HG03039 (cell line): ENCODE data around the gene KCNK6.
A peak's percentile ranks its signal among the peaks of the same experiment; 100 is the strongest.
"Not testable (repeated sequence)": the region's sequence is repeated elsewhere in the genome, so short reads cannot be mapped to it uniquely, and the experiment has no call there.

ENCODE experiments used
- ATAC-seq: cut with Tn5 transposase; IDR thresholded peaks from one replicate; pipeline ENCODE4 v1.9.1; 2021; ENCODE audit warnings: mild to moderate bottlenecking, moderate library complexity; ENCODE audit not compliant: unreplicated experiment

The KCNK6 gene

GRCh38 chr19:38360839-38361631 is 41.4 kb downstream of the KCNK6 start:
- ATAC-seq = no peak

- no peak for ATAC-seq
Observed at GRCh38 chr19:38361633-38362075, 42.0 kb downstream of the KCNK6 start.

GRCh38 chr19:38362076-38362945 is 42.7 kb downstream of the KCNK6 start:
- ATAC-seq = no peak

GRCh38 chr19:38362946-38363688 is 43.5 kb downstream of the KCNK6 start:
- not testable (repeated sequence) for ATAC-seq

- no peak for ATAC-seq
Observed at GRCh38 chr19:38367041-38367440, 47.4 kb downstream of the KCNK6 start.

- ATAC-seq = no peak
Observed at GRCh38 chr19:38369584-38369983, 49.9 kb downstream of the KCNK6 start.

- no peak for ATAC-seq
Observed at GRCh38 chr19:38370299-38370698, 50.7 kb downstream of the KCNK6 start.

- no peak for ATAC-seq
Observed at GRCh38 chr19:38371081-38371480, 51.4 kb downstream of the KCNK6 start.

- ATAC-seq = no peak
Observed at GRCh38 chr19:38373907-38374331, 54.3 kb downstream of the KCNK6 start.

GRCh38 chr19:38374332-38375097 is 54.9 kb downstream of the KCNK6 start, which contains the start of gene PSMD8:
TSS of gene PSMD8 (plus strand) at chr19:38374571. CDS start at chr19:38374602, 31 bp downstream.
- ATAC-seq = peak; percentile 89

GRCh38 chr19:38375098-38375493 is 55.5 kb downstream of the KCNK6 start:
- no peak for ATAC-seq

- no peak for ATAC-seq
Observed at GRCh38 chr19:38375748-38376147, 56.1 kb downstream of the KCNK6 start.

GRCh38 chr19:38376576-38376975 is 56.9 kb downstream of the KCNK6 start:
- no peak for ATAC-seq

GRCh38 chr19:38377052-38377451 is 57.4 kb downstream of the KCNK6 start:
- ATAC-seq = no peak

- no peak for ATAC-seq
Observed at GRCh38 chr19:38378866-38379265, 59.2 kb downstream of the KCNK6 start.

GRCh38 chr19:38381138-38381537 is 61.5 kb downstream of the KCNK6 start:
- no peak for ATAC-seq
